MM.1S (cell line): ENCODE data around the gene SUPT3H.
"Not testable (repeated sequence)": the region's sequence is repeated elsewhere in the genome, so short reads cannot be mapped to it uniquely, and the experiment has no call there.

Experiments used
- DNase-seq: peaks from one replicate; pipeline ENCODE4 v3.0.0-alpha.2; 2015
- H2AFZ ChIP-seq: fragments of 300-600 bp; sonication (generic); 2 replicates; pipeline ENCODE4 v1.6.0; 2016; ENCODE audit warnings: antibody characterized with exemption, low read length
- H3F3A ChIP-seq: fragments of 300-600 bp; sonication (generic); 2 replicates; pipeline ENCODE4 v1.6.1; 2016; ENCODE audit warnings: mild to moderate bottlenecking, antibody characterized with exemption, low read length, moderate library complexity, mixed read lengths; ENCODE audit not compliant: insufficient read depth
- H3K27ac ChIP-seq: fragments of 300-600 bp; sonication (generic); 2 replicates; pipeline ENCODE4 v1.5.1; 2016; ENCODE audit warnings: mild to moderate bottlenecking, low read length
- H3K27me3 ChIP-seq: fragments of 300-600 bp; sonication (generic); replicated peaks from 2 replicates; pipeline ENCODE4 v1.6.0; 2016; ENCODE audit warnings: low read length; ENCODE audit not compliant: insufficient read depth
- H3K36me3 ChIP-seq: fragments of 300-600 bp; sonication (generic); replicated peaks from 2 replicates; pipeline ENCODE4 v1.6.1; 2016; ENCODE audit warnings: mild to moderate bottlenecking, low read length, mixed read lengths; ENCODE audit not compliant: insufficient read depth
- H3K4me1 ChIP-seq: fragments of 300-600 bp; sonication (generic); 2 replicates; pipeline ENCODE4 v1.6.1; 2016; ENCODE audit warnings: low read length, mixed read lengths
- H3K4me2 ChIP-seq: fragments of 300-600 bp; sonication (generic); 2 replicates; pipeline ENCODE4 v1.6.0; 2016; ENCODE audit warnings: low read depth, low read length
- H3K4me3 ChIP-seq: fragments of 300-600 bp; sonication (generic); 2 replicates; pipeline ENCODE4 v1.5.1; 2016; ENCODE audit warnings: low read length, mixed read lengths
- H3K79me2 ChIP-seq: fragments of 300-600 bp; sonication (generic); 2 replicates; pipeline ENCODE4 v1.6.1; 2016; ENCODE audit warnings: mixed run types, low read length, mixed read lengths
- H3K9ac ChIP-seq: fragments of 300-600 bp; sonication (generic); 2 replicates; pipeline ENCODE4 v1.6.1; 2016; ENCODE audit warnings: low read length, mixed read lengths
- H3K9me2 ChIP-seq: fragments of 300-600 bp; sonication (generic); replicated peaks from 2 replicates; pipeline ENCODE4 v1.6.1; 2016; ENCODE audit warnings: mild to moderate bottlenecking, low read length, mixed read lengths; ENCODE audit not compliant: insufficient read depth
- H3K9me3 ChIP-seq: fragments of 300-600 bp; sonication (generic); replicated peaks from 2 replicates; pipeline ENCODE4 v1.6.1; 2016; ENCODE audit warnings: mild to moderate bottlenecking, low read length, mixed read lengths; ENCODE audit not compliant: insufficient read depth
- H4K20me1 ChIP-seq: fragments of 300-600 bp; sonication (generic); 2 replicates; pipeline ENCODE4 v1.6.1; 2016; ENCODE audit warnings: mild to moderate bottlenecking, low read length, moderate library complexity, mixed read lengths; ENCODE audit not compliant: insufficient read depth
- CTCF ChIP-seq: fragments of 300-600 bp; sonication (generic); IDR thresholded peaks from 2 replicates; pipeline ENCODE4 v1.5.1; 2016; ENCODE audit warnings: antibody characterized with exemption, low read length, mixed read lengths
- EZH2 ChIP-seq: fragments of 300-600 bp; sonication (generic); optimal IDR thresholded peaks from 2 replicates; pipeline ENCODE3; 2017; ENCODE audit warnings: low read depth, mild to moderate bottlenecking, antibody characterized with exemption, low read length, mixed read lengths
- EZH2phosphoT487 ChIP-seq: fragments of 300-600 bp; sonication (generic); IDR thresholded peaks from 2 replicates; pipeline ENCODE4 v1.6.1; 2018; ENCODE audit warnings: antibody characterized with exemption, low read length

The SUPT3H gene

GRCh38 chr6:45184937-45185336 is 192.8 kb downstream of the SUPT3H start:
- Histone ChIP-seq H4K20me1 (no peaks in the 10 kb centered on the region), H2AFZ (no peak overlapping the region), H3K79me2 (no peaks in the 10 kb centered on the region), H3K4me2 (no peak overlapping the region), H3K36me3 (no peaks in the 10 kb centered on the region), H3K27me3 (no peaks in the 10 kb centered on the region), H3K4me1 (no peaks in the 10 kb centered on the region), H3K9me2 (no peaks in the 10 kb centered on the region), H3K4me3 (no peak overlapping the region), H3K9ac (no peak overlapping the region), H3F3A (no peaks in the 10 kb centered on the region), H3K9me3 (no peaks in the 10 kb centered on the region), H3K27ac (no peak overlapping the region)
- TF ChIP-seq CTCF (no peak), EZH2phosphoT487 (no peak), EZH2 (no peak)
- DNase-seq: no peak

DNA sequence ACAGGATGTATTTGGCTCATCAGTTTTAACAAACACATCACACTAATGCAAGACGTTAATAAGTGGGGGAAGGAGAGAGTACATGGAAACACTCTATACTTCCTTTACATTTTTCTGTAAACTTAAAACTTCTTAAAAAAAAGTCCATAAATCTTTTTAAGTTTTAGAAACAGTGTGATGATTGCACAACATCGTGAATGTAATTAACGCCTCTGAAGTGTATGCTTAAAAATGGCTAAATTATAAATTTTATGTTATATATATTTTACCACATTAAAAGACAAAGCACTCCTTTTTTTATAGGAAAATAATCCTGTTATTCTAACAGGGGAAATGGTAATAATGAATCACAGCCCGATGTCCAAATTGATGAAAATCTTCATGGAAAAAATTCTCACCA is 193.7 kb downstream of the SUPT3H start:
- Histone ChIP-seq H3K4me1 (no peaks in the 10 kb centered on the region), H3K9me3 (no peaks in the 10 kb centered on the region)

DNA sequence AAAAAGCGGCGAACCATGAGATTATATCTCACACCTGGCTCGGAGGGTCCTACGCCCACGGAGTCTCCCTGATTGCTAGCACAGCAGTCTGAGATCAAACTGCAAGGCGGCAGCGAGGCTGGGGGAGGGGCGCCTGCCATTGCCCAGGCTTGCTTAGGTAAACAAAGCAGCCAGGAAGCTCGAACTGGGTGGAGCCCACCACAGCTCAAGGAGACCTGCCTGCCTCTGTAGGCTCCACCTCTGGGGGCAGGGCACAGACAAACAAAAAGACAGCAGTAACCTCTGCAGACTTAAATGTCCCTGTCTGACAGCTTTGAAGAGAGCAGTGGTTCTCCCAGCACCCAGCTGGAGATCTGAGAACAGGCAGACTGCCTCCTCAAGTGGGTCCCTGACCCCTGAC is 201.4 kb downstream of the SUPT3H start:
- not testable (repeated sequence) for H3K4me1 ChIP-seq, H3K36me3 ChIP-seq, H3K79me2 ChIP-seq, H3K4me3 ChIP-seq, H3K9ac ChIP-seq, H3K27me3 ChIP-seq, DNase-seq, H3K4me2 ChIP-seq, H4K20me1 ChIP-seq, H3K9me3 ChIP-seq, H3K27ac ChIP-seq, H3F3A ChIP-seq, H2AFZ ChIP-seq, H3K9me2 ChIP-seq

More for the DNA sequence above, 193.7 kb downstream of the SUPT3H start:
- Histone ChIP-seq H3K27ac (no peak overlapping the region), H3K79me2 (no peaks in the 10 kb centered on the region), H2AFZ (no peak overlapping the region), H3K4me3 (no peak overlapping the region), H3K36me3 (no peaks in the 10 kb centered on the region), H3F3A (no peaks in the 10 kb centered on the region), H4K20me1 (no peaks in the 10 kb centered on the region), H3K4me2 (no peak overlapping the region), H3K27me3 (no peaks in the 10 kb centered on the region), H3K9ac (no peak overlapping the region), H3K9me2 (no peaks in the 10 kb centered on the region)
- TF ChIP-seq EZH2 (no peak), EZH2phosphoT487 (no peak), CTCF (no peak)
- DNase-seq: no peak

- Histone ChIP-seq H3K4me3 (no peak overlapping the region), H2AFZ (no peak overlapping the region), H3K9me2 (no peaks in the 10 kb centered on the region), H3K4me1 (no peaks in the 10 kb centered on the region), H3F3A (no peaks in the 10 kb centered on the region), H3K36me3 (no peaks in the 10 kb centered on the region), H3K79me2 (no peaks in the 10 kb centered on the region), H3K27me3 (no peaks in the 10 kb centered on the region), H3K27ac (no peak overlapping the region), H4K20me1 (no peaks in the 10 kb centered on the region), H3K9me3 (no peaks in the 10 kb centered on the region), H3K4me2 (no peak overlapping the region), H3K9ac (no peak overlapping the region)
- no peak for DNase-seq
- no peak for TF ChIP-seq CTCF
These were observed 202.5 kb downstream of the SUPT3H start for GRCh38 chr6:45175272-45175671.
